Nephron progenitor cell (in vitro differentiated cells): ENCODE data around the gene NKX2-3.

Experiments
- DNase-seq: peaks from one replicate; pipeline ENCODE4 v3.0.0; 2021
- H3K27ac Mint-ChIP-seq: 2 replicates; pipeline ENCODE4 v1.8.0; 2021; ENCODE audit warnings: mild to moderate bottlenecking, moderate library complexity, mixed read lengths
- H3K27me3 Mint-ChIP-seq: 2 replicates; pipeline ENCODE4 v1.8.0; 2021; ENCODE audit warnings: mild to moderate bottlenecking, low read depth, mixed read lengths; ENCODE audit not compliant: poor library complexity
- H3K36me3 Mint-ChIP-seq: 2 replicates; pipeline ENCODE4 v1.8.0; 2021; ENCODE audit warnings: low read depth, mixed read lengths
- H3K4me1 Mint-ChIP-seq: 2 replicates; pipeline ENCODE4 v1.8.0; 2021; ENCODE audit warnings: mixed read lengths
- H3K4me3 Mint-ChIP-seq: 2 replicates; pipeline ENCODE4 v1.8.0; 2021; ENCODE audit warnings: mild to moderate bottlenecking, moderate library complexity, mixed read lengths
- H3K9me3 Mint-ChIP-seq: 2 replicates; pipeline ENCODE4 v1.8.0; 2021; ENCODE audit warnings: mild to moderate bottlenecking, moderate library complexity, mixed read lengths
- CTCF ChIP-seq: fragments of 200-600 bp; sonication (generic); IDR thresholded peaks from 2 replicates; pipeline ENCODE4 v1.5.0; 2021; ENCODE audit warnings: antibody characterized with exemption

NKX2-3 gene

DNA sequence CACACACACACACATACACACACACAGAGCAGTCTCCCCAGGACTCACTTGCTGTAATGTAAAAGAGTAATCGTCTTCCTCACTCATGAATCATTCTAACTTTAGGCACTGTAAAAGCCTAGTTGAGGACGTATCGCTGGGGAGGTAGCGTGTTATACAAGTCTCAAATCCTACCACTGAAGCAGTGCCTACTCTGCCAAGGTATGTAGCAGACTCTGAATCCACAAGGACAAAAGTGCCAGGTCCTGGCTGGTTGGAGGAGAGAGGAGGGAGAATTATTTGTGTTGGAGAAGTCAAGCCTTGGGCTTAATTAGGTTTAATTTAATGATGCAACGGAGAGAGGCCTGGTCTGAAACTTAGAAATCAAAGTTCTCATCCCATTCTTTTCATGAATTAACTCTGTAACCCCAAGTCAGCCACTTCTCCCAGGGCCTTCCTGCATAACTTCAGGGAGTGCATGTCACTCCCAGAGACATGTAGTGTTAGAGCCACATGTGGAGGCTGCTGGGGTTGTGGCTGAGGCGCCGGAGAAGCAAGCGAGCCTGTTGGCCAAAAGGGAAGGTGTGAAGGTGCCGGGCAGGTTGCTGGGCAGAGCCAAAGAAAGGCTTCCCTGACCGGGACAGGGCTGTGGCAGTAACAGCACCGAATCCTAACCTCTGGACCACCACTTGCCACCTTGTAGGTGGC is 36.7 kb downstream of the NKX2-3 start:
- Mint-ChIP-seq H3K4me1 (peaks cover 9% of the 10 kb centered on the region), H3K9me3 (no peaks in the 10 kb centered on the region)

GRCh38 chr10:99569961-99570360 is 37.2 kb downstream of the NKX2-3 start:
- Mint-ChIP-seq H3K27me3 (peaks cover 28% of the 10 kb centered on the region), H3K27ac (no peak overlapping the region), H3K4me1 (peaks cover 9% of the 10 kb centered on the region), H3K36me3 (no peaks in the 10 kb centered on the region), H3K4me3 (no peak overlapping the region), H3K9me3 (no peaks in the 10 kb centered on the region)
- DNase-seq = no peak
- TF ChIP-seq CTCF = no peak

More for the DNA sequence above, 36.7 kb downstream of the NKX2-3 start:
- H3K27me3 Mint-ChIP-seq = peaks cover 25% of the 10 kb centered on the region
- no peak for DNase-seq
- H3K4me3 Mint-ChIP-seq = no peak overlapping the region
- H3K36me3 Mint-ChIP-seq = no peaks in the 10 kb centered on the region
- no peak for TF ChIP-seq CTCF
- no peak overlapping the region for H3K27ac Mint-ChIP-seq

GRCh38 chr10:99571816-99572215 is 39.1 kb downstream of the NKX2-3 start:
- Mint-ChIP-seq H3K27ac (no peak overlapping the region), H3K36me3 (no peaks in the 10 kb centered on the region), H3K4me3 (no peak overlapping the region), H3K27me3 (peaks cover 23% of the 10 kb centered on the region), H3K9me3 (no peaks in the 10 kb centered on the region), H3K4me1 (peaks cover 9% of the 10 kb centered on the region)
- no peak for TF ChIP-seq CTCF
- DNase-seq = no peak

GRCh38 chr10:99573790-99574189 is 41.0 kb downstream of the NKX2-3 start:
- no peak for TF ChIP-seq CTCF
- Mint-ChIP-seq H3K4me3 (no peak overlapping the region), H3K27me3 (peaks cover 20% of the 10 kb centered on the region), H3K27ac (no peak overlapping the region), H3K9me3 (no peaks in the 10 kb centered on the region), H3K4me1 (peaks cover 7% of the 10 kb centered on the region), H3K36me3 (no peaks in the 10 kb centered on the region)
- DNase-seq = no peak

DNA sequence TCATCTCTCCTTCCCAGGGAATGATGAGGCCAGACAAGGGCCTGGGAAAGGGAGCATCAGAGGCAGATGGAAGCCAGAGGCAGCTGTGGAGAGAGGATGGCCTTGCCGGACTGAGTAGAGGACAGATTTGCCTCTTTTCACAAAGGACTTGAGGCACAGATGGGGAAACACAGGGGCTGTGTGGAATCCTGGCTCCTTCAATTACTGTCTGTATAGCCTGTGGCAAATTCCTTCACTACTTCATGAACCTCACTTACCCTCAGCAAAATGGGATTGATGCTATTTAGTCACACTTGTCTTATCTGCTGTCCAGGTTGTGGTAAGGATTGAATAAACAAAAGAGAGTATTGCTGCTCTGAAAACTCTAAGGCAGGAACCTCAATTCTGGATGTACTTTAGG is 47.2 kb downstream of the NKX2-3 start:
- TF ChIP-seq CTCF = no peak
- Mint-ChIP-seq H3K4me3 (no peak overlapping the region), H3K9me3 (no peaks in the 10 kb centered on the region), H3K36me3 (no peaks in the 10 kb centered on the region), H3K4me1 (peaks cover 12% of the 10 kb centered on the region), H3K27ac (no peak overlapping the region), H3K27me3 (peaks cover 38% of the 10 kb centered on the region)
- no peak for DNase-seq

- no peaks in the 10 kb centered on the region for H3K9me3 Mint-ChIP-seq
- no peaks in the 10 kb centered on the region for H3K36me3 Mint-ChIP-seq
- no peak overlapping the region for H3K27ac Mint-ChIP-seq
- no peak for TF ChIP-seq CTCF
- H3K4me1 Mint-ChIP-seq = peaks cover 12% of the 10 kb centered on the region
- no peak overlapping the region for H3K4me3 Mint-ChIP-seq
- DNase-seq = no peak
- H3K27me3 Mint-ChIP-seq = peaks cover 52% of the 10 kb centered on the region
Measured at GRCh38 chr10:99582255-99582770, 49.6 kb downstream of the NKX2-3 start.
